Natural killer cell treated with Interleukin-12 subunit alpha and Interleukin-12 subunit beta and Interleukin-15 and Interleukin-18, amount 100 ng/mL, for 72 hours (primary cell): ENCODE measurements around the gene SCN9A. TPM values are rescaled to one million over a fixed set of nuclear protein-coding genes. Genes with fewer than 3 reads are reported as not detected.

Experiments used
- ATAC-seq, 2 donors: fragments of 150-1000 bp; cut with Tn5 transposase in 1 of 2; sonication (Bioruptor Pico), chemical (Tn5 transposase) in 1 of 2; 2 replicates each; pipeline ENCODE4 v1.10.0; 2021
- DNase-seq: peaks from one replicate; pipeline ENCODE4 v3.0.0; 2022; ENCODE audit warnings: low spot score
- H3K27ac Mint-ChIP-seq, 2 donors: 1 replicate in 1 of 2; 2 replicates in 1 of 2; pipeline ENCODE4 v1.8.0; 2022; ENCODE audit warnings: mixed read lengths in 2 of 2, mild to moderate bottlenecking in 1 of 2, moderate library complexity in 1 of 2
- H3K27me3 Mint-ChIP-seq, 2 donors: 1 replicate in 1 of 2; 2 replicates in 1 of 2; pipeline ENCODE4 v1.8.0; 2022; ENCODE audit warnings: mixed read lengths in 2 of 2
- H3K36me3 Mint-ChIP-seq: one replicate; pipeline ENCODE4 v1.8.0; 2022; ENCODE audit warnings: mixed read lengths
- H3K4me1 Mint-ChIP-seq, 2 donors: 1 replicate in 1 of 2; 2 replicates in 1 of 2; pipeline ENCODE4 v1.8.0; 2022; ENCODE audit warnings: low read depth in 2 of 2, mixed read lengths in 2 of 2, mild to moderate bottlenecking in 1 of 2
- H3K4me3 Mint-ChIP-seq: one replicate; pipeline ENCODE4 v1.8.0; 2022; ENCODE audit warnings: mixed read lengths
- H3K9me3 Mint-ChIP-seq: 2 replicates; pipeline ENCODE4 v1.8.0; 2022; ENCODE audit warnings: mixed read lengths
- total RNA-seq, 2 donors: library from RNA; stranded (reverse); gene quantifications; one replicate each; pipeline ENCODE4 v1.2.3, GENCODE V29; 2022

Gene SCN9A
- total RNA-seq, 2 donors from 2014 or later, result 0.17 to 1.0 TPM

GRCh38 chr2:166393008-166393407 lies 17.3 kb upstream of the SCN9A start:
- Mint-ChIP-seq H3K27ac (no peak overlapping the region), H3K4me1 (no peaks in the 10 kb centered on the region), H3K36me3 (no peaks in the 10 kb centered on the region), H3K9me3 (peaks cover 5% of the 10 kb centered on the region), H3K4me3 (no peak overlapping the region), H3K27me3 (no peaks in the 10 kb centered on the region)
- ATAC-seq, result no peak
- DNase-seq, result no peak

- DNase-seq (no peak), ATAC-seq (no peak)
- no peaks in the 10 kb centered on the region for H3K9me3 Mint-ChIP-seq
- no peaks in the 10 kb centered on the region for H3K27me3 Mint-ChIP-seq
- H3K36me3 Mint-ChIP-seq, result no peaks in the 10 kb centered on the region
- H3K4me1 Mint-ChIP-seq, result no peaks in the 10 kb centered on the region
- H3K4me3 Mint-ChIP-seq, result no peak overlapping the region
- no peak overlapping the region for H3K27ac Mint-ChIP-seq
These were observed 12.8 kb upstream of the SCN9A start for GRCh38 chr2:166388481-166389070.

DNA sequence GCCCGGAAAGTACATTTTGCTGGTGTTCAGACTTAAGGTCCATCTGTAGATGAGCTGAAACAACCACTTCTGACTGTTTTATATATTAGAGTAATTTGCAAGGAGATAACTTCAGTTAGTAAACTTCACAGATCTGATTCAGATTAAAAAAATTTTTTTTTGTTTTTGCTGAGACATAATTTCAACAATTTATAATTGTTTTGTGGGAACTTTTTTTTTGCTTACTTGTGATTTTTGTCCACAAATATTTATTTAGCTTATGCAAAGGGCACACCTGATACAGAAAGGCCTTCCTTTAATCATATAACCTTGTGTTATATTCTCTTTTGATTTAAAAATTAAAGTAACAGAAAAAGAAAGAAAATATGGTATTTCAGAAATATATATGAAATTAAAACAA lies 9.6 kb upstream of the SCN9A start:
- no peak overlapping the region for H3K27ac Mint-ChIP-seq
- H3K36me3 Mint-ChIP-seq, result no peaks in the 10 kb centered on the region
- H3K27me3 Mint-ChIP-seq, result no peaks in the 10 kb centered on the region
- H3K9me3 Mint-ChIP-seq, result no peaks in the 10 kb centered on the region
- DNase-seq, result no peak
- ATAC-seq, result no peak
- no peak overlapping the region for H3K4me3 Mint-ChIP-seq
- H3K4me1 Mint-ChIP-seq, result no peaks in the 10 kb centered on the region

- Mint-ChIP-seq H3K27me3 (no peaks in the 10 kb centered on the region), H3K9me3 (no peaks in the 10 kb centered on the region), H3K4me3 (no peak overlapping the region), H3K4me1 (no peaks in the 10 kb centered on the region), H3K27ac (no peak overlapping the region), H3K36me3 (no peaks in the 10 kb centered on the region)
- DNase-seq (no peak), ATAC-seq (no peak)
These were observed 9.0 kb upstream of the SCN9A start for GRCh38 chr2:166384774-166385173.

GRCh38 chr2:166382448-166382847 lies 6.7 kb upstream of the SCN9A start:
- no peaks in the 10 kb centered on the region for H3K36me3 Mint-ChIP-seq
- no peak overlapping the region for H3K27ac Mint-ChIP-seq
- H3K9me3 Mint-ChIP-seq, result no peaks in the 10 kb centered on the region
- DNase-seq (no peak), ATAC-seq (no peak)
- peaks cover 4 to 9% of the 10 kb centered on the region in 2 donors for H3K27me3 Mint-ChIP-seq
- no peaks in the 10 kb centered on the region for H3K4me1 Mint-ChIP-seq
- no peak overlapping the region for H3K4me3 Mint-ChIP-seq

GRCh38 chr2:166380615-166381014 lies 4.9 kb upstream of the SCN9A start:
- no peak overlapping the region for H3K4me3 Mint-ChIP-seq
- no peaks in the 10 kb centered on the region for H3K36me3 Mint-ChIP-seq
- no peak for DNase-seq
- ATAC-seq, result no peak
- H3K27ac Mint-ChIP-seq, result no peak overlapping the region
- peaks cover 4 to 11% of the 10 kb centered on the region in 2 donors for H3K27me3 Mint-ChIP-seq
- H3K9me3 Mint-ChIP-seq, result no peaks in the 10 kb centered on the region
- peaks cover 0 to under 1% of the 10 kb centered on the region in 2 donors for H3K4me1 Mint-ChIP-seq

DNA sequence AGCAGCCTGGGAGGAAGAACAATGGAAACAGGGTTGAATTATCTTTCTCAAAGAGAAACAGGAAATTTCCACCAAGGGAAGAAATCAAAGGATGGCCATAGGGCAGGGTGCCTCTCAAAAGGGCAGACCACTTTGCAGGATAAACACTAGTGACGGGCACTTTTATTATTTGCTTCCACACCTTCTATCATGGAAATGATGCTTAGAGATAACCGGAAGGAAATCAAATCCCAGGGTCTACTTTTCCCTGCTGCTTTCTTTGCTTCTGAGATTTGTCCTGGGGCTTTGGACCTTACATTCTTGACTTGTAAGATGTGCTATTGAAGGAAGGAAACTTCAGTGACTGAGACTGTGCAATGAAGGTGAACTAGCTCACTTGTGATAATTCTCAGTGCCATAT lies 1.1 kb upstream of the SCN9A start:
- Mint-ChIP-seq H3K27me3 (peaks cover 11 to 13% of the 10 kb centered on the region in 2 donors), H3K4me1 (peaks cover 6% of the 10 kb centered on the region in 2 donors), H3K9me3 (no peaks in the 10 kb centered on the region), H3K4me3 (no peak overlapping the region), H3K27ac (no peak overlapping the region), H3K36me3 (no peaks in the 10 kb centered on the region)
- DNase-seq (no peak), ATAC-seq (no peak)

GRCh38 chr2:166376488-166376828 lies 714 bp upstream of the SCN9A start:
- H3K4me1 Mint-ChIP-seq, result peaks cover 6% of the 10 kb centered on the region in 2 donors
- H3K36me3 Mint-ChIP-seq, result no peaks in the 10 kb centered on the region
- no peaks in the 10 kb centered on the region for H3K9me3 Mint-ChIP-seq
- no peak overlapping the region for H3K27ac Mint-ChIP-seq
- peaks cover 11 to 13% of the 10 kb centered on the region in 2 donors for H3K27me3 Mint-ChIP-seq
- DNase-seq (no peak), ATAC-seq (no peak)
- peak overlapping the region; percentile 24 for H3K4me3 Mint-ChIP-seq

GRCh38 chr2:166375195-166375735 lies 479 bp downstream of the SCN9A start:
- Mint-ChIP-seq H3K4me3 (peak overlapping the region; percentile 46), H3K4me1 (peaks cover 6% of the 10 kb centered on the region in 2 donors), H3K36me3 (no peaks in the 10 kb centered on the region), H3K27ac (no peak overlapping the region), H3K27me3 (peaks cover 11 to 13% of the 10 kb centered on the region in 2 donors), H3K9me3 (no peaks in the 10 kb centered on the region)
- ATAC-seq (no peak), DNase-seq (no peak)

- H3K36me3 Mint-ChIP-seq, result no peaks in the 10 kb centered on the region
- H3K4me1 Mint-ChIP-seq, result peaks cover 6% of the 10 kb centered on the region in 2 donors
- ATAC-seq (no peak), DNase-seq (no peak)
- no peak overlapping the region for H3K4me3 Mint-ChIP-seq
- no peak overlapping the region for H3K27ac Mint-ChIP-seq
- peaks cover 11 to 13% of the 10 kb centered on the region in 2 donors for H3K27me3 Mint-ChIP-seq
- H3K9me3 Mint-ChIP-seq, result no peaks in the 10 kb centered on the region
These were observed 1.8 kb downstream of the SCN9A start for GRCh38 chr2:166373951-166374350.

DNA sequence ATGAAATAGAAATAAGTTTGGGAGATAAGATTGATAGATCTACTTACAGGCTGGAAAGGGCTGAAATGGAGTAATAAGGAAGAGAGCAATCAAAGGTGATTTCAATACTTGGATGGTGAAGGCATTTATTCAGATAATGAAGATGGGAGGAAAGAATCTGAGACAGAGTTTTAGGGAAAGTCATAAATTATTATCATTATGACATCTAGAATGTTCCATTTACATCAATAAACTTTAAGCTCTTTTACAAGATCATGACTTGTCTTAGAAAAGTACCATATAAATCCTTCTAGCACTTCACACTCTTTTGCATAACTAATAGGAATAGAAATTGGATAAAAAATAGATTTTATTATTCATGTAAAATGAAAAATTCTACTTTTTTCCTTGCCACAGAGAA lies 2.2 kb downstream of the SCN9A start:
- DNase-seq (no peak), ATAC-seq (no peak)
- Mint-ChIP-seq H3K9me3 (no peaks in the 10 kb centered on the region), H3K4me3 (no peak overlapping the region), H3K27ac (no peak overlapping the region), H3K27me3 (peaks cover 11 to 13% of the 10 kb centered on the region in 2 donors), H3K4me1 (peaks cover 6% of the 10 kb centered on the region in 2 donors), H3K36me3 (no peaks in the 10 kb centered on the region)

GRCh38 chr2:166373105-166373504 lies 2.6 kb downstream of the SCN9A start:
- Mint-ChIP-seq H3K27ac (no peak overlapping the region), H3K9me3 (no peaks in the 10 kb centered on the region), H3K4me1 (peaks cover 6% of the 10 kb centered on the region in 2 donors), H3K4me3 (no peak overlapping the region), H3K27me3 (peaks cover 8 to 13% of the 10 kb centered on the region in 2 donors), H3K36me3 (no peaks in the 10 kb centered on the region)
- no peak for DNase-seq
- no peak for ATAC-seq

DNA sequence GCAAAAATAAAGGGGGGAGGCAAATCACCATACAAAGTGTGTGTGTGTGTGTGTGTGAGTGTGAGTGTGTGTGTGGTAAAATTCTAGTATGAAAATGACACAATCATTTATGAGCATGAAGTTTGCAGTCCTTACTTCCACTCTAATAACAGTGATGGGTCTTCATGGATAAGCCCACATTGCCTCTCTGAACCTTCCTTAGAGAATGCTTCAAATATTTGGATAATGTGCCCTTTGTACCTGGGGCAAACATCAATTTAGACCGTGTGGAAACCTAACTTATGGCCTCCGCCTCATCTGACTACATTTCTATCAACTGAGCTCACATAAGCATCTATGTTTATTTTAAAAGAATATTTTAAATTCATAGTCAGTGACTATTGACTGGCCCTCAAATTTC lies 3.7 kb downstream of the SCN9A start:
- DNase-seq (no peak), ATAC-seq (no peak)
- peaks cover 0 to 9% of the 10 kb centered on the region in 2 donors for H3K27me3 Mint-ChIP-seq
- no peaks in the 10 kb centered on the region for H3K36me3 Mint-ChIP-seq
- no peak overlapping the region for H3K4me3 Mint-ChIP-seq
- no peak overlapping the region for H3K27ac Mint-ChIP-seq
- no peaks in the 10 kb centered on the region for H3K9me3 Mint-ChIP-seq
- H3K4me1 Mint-ChIP-seq, result peaks cover 6% of the 10 kb centered on the region in 2 donors

DNA sequence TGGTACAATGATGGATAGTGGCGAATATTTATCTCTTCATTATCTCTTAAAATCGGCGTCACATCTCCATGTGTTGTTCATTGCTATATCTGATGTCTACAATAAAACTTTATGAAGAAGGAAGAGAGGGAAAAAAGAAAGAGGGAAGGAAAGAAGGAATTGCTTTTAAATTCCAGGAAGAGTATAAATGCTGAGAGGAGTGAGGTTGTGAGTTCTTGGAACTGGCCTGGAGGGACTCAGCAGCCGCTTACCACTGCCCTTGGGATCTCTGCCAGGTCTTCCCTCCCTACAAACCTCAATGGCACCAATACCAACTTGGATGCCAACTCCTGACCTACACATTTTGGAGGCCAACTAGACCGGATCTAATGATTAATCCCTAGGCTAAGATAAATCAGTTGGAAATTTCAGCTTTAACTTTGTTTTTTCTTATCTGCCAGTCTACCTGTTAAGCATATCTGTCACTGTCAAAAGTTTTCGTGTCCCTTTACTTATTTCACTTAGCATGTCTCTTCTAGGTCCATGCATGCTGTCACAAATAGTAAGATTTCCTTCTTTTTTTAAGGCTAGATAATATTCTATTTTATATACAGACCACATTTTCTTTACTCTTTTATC lies 9.8 kb downstream of the SCN9A start:
- H3K4me1 Mint-ChIP-seq, result no peaks in the 10 kb centered on the region
- no peak overlapping the region for H3K27ac Mint-ChIP-seq
- DNase-seq (no peak), ATAC-seq (no peak)
- no peaks in the 10 kb centered on the region for H3K9me3 Mint-ChIP-seq
- H3K4me3 Mint-ChIP-seq, result no peak overlapping the region
- no peaks in the 10 kb centered on the region for H3K27me3 Mint-ChIP-seq
- H3K36me3 Mint-ChIP-seq, result no peaks in the 10 kb centered on the region
